ENCODE measurements around the gene MTA1.

GRCh38 chr14:105455086-105455640, 35.5 kb downstream of the MTA1 start:
- TF ChIP-seq CTCF (IDR thresholded peaks at IDR 0.05) (no peak), POLR2A (IDR thresholded peaks at IDR 0.05) (no peak)

Data from adrenal gland (tissue), 5 donors.